RWPE2 (cell line): ENCODE measurements around the gene DNMT1.

Experiments used
- ATAC-seq: fragments of 200-7000 bp; cut with Tn5 transposase; 3 replicates; pipeline ENCODE4 v1.9.1; 2021; ENCODE audit warnings: low read depth
- DNase-seq: peaks from one replicate; pipeline ENCODE4 v3.0.0-alpha.2; 2020; ENCODE audit warnings: low spot score
- H3K27ac ChIP-seq: fragments of 450-650 bp; 2 replicates; pipeline ENCODE4 v1.5.1; 2017; ENCODE audit warnings: mild to moderate bottlenecking; ENCODE audit not compliant: poor library complexity, severe bottlenecking
- H3K27me3 ChIP-seq: fragments of 250-450 bp; sonication (Bioruptor Pico); 2 replicates; pipeline ENCODE4 v1.5.1; 2021; ENCODE audit warnings: mild to moderate bottlenecking, moderate library complexity; ENCODE audit not compliant: insufficient read depth, poor library complexity, severe bottlenecking
- H3K36me3 ChIP-seq: fragments of 250-450 bp; sonication (Bioruptor Pico); 2 replicates; pipeline ENCODE4 v1.5.1; 2020; ENCODE audit warnings: low read depth, mild to moderate bottlenecking, moderate library complexity
- H3K4me1 ChIP-seq: fragments of 250-450 bp; sonication (Bioruptor Pico); 2 replicates; pipeline ENCODE4 v1.5.1; 2021; ENCODE audit warnings: mild to moderate bottlenecking, moderate library complexity; ENCODE audit not compliant: insufficient read depth, poor library complexity, severe bottlenecking
- H3K4me3 ChIP-seq: fragments of 250-450 bp; sonication (Bioruptor Pico); 2 replicates; pipeline ENCODE4 v1.5.1; 2021; ENCODE audit warnings: mild to moderate bottlenecking, moderate library complexity; ENCODE audit not compliant: severe bottlenecking
- H3K9me3 ChIP-seq: fragments of 250-450 bp; sonication (Bioruptor Pico); 2 replicates; pipeline ENCODE4 v1.5.1; 2021; ENCODE audit warnings: mild to moderate bottlenecking, moderate library complexity; ENCODE audit not compliant: severe bottlenecking
- TF ChIP-seq, protein P1 (sequence below): fragments of 450-650 bp; IDR thresholded peaks from one replicate; pipeline ENCODE4 v1.5.1; 2017; ENCODE audit warnings: mild to moderate bottlenecking, moderate library complexity; ENCODE audit not compliant: poor library complexity, severe bottlenecking

The DNMT1 gene

DNA sequence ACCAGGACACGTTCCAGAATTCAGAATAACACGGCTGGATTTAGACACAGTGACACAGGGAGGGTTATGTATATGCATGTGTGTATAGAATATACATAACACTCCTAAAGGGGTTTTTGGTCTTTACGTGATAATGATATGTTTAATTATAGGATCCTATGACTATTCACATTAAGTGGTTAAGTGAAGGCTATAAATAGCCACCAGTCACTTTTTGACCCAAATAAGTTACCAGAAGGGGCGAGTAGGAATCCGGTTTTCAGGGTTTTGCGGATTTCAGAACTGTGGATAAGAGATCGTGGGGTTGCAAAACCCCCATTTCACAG lies 99.2 kb downstream of the DNMT1 start:
- no peak overlapping the region for H3K27ac ChIP-seq
- no peak for DNase-seq
- H3K4me3 ChIP-seq, result peak overlapping the region; percentile 5

GRCh38 chr19:10093295-10094186 lies 101.2 kb downstream of the DNMT1 start:
- no peak overlapping the region for H3K27ac ChIP-seq
- H3K9me3 ChIP-seq, result no peaks in the 10 kb centered on the region
- DNase-seq (no peak), ATAC-seq (no peak)
- TF ChIP-seq, protein P1, sequence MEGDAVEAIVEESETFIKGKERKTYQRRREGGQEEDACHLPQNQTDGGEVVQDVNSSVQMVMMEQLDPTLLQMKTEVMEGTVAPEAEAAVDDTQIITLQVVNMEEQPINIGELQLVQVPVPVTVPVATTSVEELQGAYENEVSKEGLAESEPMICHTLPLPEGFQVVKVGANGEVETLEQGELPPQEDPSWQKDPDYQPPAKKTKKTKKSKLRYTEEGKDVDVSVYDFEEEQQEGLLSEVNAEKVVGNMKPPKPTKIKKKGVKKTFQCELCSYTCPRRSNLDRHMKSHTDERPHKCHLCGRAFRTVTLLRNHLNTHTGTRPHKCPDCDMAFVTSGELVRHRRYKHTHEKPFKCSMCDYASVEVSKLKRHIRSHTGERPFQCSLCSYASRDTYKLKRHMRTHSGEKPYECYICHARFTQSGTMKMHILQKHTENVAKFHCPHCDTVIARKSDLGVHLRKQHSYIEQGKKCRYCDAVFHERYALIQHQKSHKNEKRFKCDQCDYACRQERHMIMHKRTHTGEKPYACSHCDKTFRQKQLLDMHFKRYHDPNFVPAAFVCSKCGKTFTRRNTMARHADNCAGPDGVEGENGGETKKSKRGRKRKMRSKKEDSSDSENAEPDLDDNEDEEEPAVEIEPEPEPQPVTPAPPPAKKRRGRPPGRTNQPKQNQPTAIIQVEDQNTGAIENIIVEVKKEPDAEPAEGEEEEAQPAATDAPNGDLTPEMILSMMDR, result no peak
- H3K4me3 ChIP-seq, result no peak overlapping the region
- H3K36me3 ChIP-seq, result peaks cover 25% of the 10 kb centered on the region
- H3K27me3 ChIP-seq, result no peaks in the 10 kb centered on the region
- H3K4me1 ChIP-seq, result peaks cover 5% of the 10 kb centered on the region

More for the DNA sequence above, 99.2 kb downstream of the DNMT1 start:
- no peak for ATAC-seq
- Histone ChIP-seq H3K27me3 (no peaks in the 10 kb centered on the region), H3K9me3 (no peaks in the 10 kb centered on the region), H3K36me3 (peaks cover 9% of the 10 kb centered on the region), H3K4me1 (peaks cover 5% of the 10 kb centered on the region)
- TF ChIP-seq, protein P1, result no peak

DNA sequence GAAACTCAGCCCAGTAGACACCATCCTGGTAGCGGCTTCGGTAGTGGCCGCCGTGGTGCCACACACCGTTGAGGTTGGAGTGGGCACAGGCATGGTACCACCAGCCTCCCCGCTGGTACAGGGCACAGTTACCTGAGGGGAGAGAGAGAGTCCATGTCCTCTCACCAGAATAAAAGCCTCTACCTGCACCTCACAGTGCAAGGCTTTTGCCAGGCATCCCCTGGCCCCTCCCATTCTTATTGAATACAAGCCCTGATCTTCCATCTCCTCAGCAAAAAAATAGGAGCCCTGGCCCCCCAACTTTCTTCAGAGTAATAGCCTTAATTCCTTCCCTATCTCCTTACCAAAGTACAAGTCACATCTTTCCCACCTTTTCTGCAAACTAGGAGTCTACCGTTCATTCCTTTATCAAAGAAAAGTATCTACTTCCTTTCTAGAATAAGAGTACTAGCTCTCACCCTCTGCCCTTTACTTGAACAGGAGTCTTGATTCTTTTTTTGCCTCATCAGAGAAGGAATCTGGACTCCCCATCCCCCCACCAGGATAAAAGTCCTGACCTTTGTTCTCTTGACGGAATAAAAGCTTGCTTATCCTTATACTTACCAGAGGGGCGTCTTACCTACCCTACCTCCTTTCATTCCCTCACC lies 102.0 kb downstream of the DNMT1 start:
- Histone ChIP-seq H3K4me3 (no peak overlapping the region), H3K9me3 (no peaks in the 10 kb centered on the region), H3K4me1 (peaks cover 5% of the 10 kb centered on the region), H3K36me3 (peaks cover 25% of the 10 kb centered on the region), H3K27me3 (no peaks in the 10 kb centered on the region), H3K27ac (no peak overlapping the region)
- no peak for DNase-seq
- TF ChIP-seq, protein P1, result no peak
- no peak for ATAC-seq

DNA sequence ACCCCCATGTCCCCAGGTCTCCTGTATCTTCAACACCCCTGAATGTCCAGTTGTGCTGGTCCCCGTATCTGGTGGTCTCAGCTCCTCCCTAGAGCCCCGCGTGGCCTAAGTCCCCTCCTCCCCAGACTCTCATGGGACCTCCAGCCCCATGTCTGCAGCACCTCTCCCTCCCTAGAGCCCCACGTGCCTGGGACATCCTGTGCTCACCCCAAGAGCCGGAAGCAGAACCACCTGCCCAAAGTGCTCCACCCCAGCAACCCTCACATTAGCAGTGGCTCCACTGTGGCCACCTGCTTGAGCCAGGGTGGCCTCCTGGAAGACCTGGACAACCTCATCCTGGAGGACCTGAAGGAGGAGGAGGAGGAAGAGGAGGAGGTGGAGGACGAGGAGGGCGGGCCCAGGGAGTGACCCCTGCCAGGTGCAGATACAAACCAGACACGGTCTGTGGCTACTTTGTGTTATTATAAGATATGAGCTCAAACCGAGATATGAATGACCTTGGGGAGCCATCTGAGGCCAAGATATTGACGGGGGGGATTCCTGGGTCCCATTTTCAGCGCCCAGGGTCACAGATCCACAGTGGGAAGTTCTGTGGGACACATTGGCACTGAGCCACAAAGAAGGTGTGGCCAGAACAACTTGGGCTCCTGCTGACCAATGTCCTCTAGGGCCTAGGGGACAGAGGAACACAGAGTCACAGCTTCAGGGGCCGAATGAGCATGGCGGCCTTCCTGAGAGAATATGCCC lies 102.7 kb downstream of the DNMT1 start:
- Histone ChIP-seq H3K4me1 (peaks cover 5% of the 10 kb centered on the region), H3K27me3 (no peaks in the 10 kb centered on the region), H3K4me3 (no peak overlapping the region), H3K36me3 (peaks cover 25% of the 10 kb centered on the region), H3K9me3 (no peaks in the 10 kb centered on the region), H3K27ac (no peak overlapping the region)
- DNase-seq (no peak), ATAC-seq (no peak)
- TF ChIP-seq, protein P1, result no peak
